ENCODE measurements around the gene NRCAM. TPM values are rescaled to one million over a fixed set of nuclear protein-coding genes. Genes with fewer than 3 reads are reported as not detected.

The NRCAM gene
- polyA plus RNA-seq, 3 donors = not detected

- Histone ChIP-seq H3K4me2 (replicated peaks; ENCODE audit: extremely low read depth, low read length, poor library complexity, severe bottlenecking) (no peak overlapping the region), H3K27me3 (ENCODE audit: control insufficient read depth in 2 of 2, insufficient read depth in 2 of 2, low read length in 2 of 2) (no peaks in the 10 kb centered on the region), H2AFZ (ENCODE audit: insufficient read depth, low read depth, low read length, poor library complexity, severe bottlenecking) (no peak overlapping the region), H3K9me3 (replicated peaks in 1 of 2; ENCODE audit: control insufficient read depth in 1 of 2, insufficient read depth in 1 of 2, low read length in 2 of 2) (no peaks in the 10 kb centered on the region), H3K9ac (ENCODE audit: insufficient read depth, low read length, poor library complexity, severe bottlenecking) (no peak overlapping the region), H4K20me1 (ENCODE audit: insufficient read depth, low read length) (no peaks in the 10 kb centered on the region), H3K4me1 (ENCODE audit: control insufficient read depth in 1 of 2, insufficient read depth in 2 of 2, low read length in 2 of 2) (no peaks in the 10 kb centered on the region), H3K27ac (ENCODE audit: low read depth in 1 of 2, low read length in 2 of 2) (no peak overlapping the region), H3K36me3 (replicated peaks in 1 of 2; ENCODE audit: control insufficient read depth in 1 of 2, insufficient read depth in 2 of 2, low read length in 2 of 2) (no peaks in the 10 kb centered on the region), H3K4me3 (replicated peaks in 1 of 3; ENCODE audit: low read depth in 2 of 3, low read length in 3 of 3) (no peak overlapping the region), H3K79me2 (ENCODE audit: insufficient read depth, low read length) (no peaks in the 10 kb centered on the region)
- H3K4me3 Mint-ChIP-seq = no peak overlapping the region
- no peak overlapping the region for H3K27ac Mint-ChIP-seq
- peaks cover 0 to 3% (median 2%) of the 10 kb centered on the region in 3 donors for H3K27me3 Mint-ChIP-seq (ENCODE audit: low read depth in 3 of 3)
- no peak for DNase-seq
- WGBS (ENCODE audit: insufficient coverage) = no CpG with 5 or more reads among the region's 3 CpGs
- TF ChIP-seq, protein P1, sequence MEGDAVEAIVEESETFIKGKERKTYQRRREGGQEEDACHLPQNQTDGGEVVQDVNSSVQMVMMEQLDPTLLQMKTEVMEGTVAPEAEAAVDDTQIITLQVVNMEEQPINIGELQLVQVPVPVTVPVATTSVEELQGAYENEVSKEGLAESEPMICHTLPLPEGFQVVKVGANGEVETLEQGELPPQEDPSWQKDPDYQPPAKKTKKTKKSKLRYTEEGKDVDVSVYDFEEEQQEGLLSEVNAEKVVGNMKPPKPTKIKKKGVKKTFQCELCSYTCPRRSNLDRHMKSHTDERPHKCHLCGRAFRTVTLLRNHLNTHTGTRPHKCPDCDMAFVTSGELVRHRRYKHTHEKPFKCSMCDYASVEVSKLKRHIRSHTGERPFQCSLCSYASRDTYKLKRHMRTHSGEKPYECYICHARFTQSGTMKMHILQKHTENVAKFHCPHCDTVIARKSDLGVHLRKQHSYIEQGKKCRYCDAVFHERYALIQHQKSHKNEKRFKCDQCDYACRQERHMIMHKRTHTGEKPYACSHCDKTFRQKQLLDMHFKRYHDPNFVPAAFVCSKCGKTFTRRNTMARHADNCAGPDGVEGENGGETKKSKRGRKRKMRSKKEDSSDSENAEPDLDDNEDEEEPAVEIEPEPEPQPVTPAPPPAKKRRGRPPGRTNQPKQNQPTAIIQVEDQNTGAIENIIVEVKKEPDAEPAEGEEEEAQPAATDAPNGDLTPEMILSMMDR (IDR thresholded peaks at IDR 0.05) = no peak
- intact Hi-C loops (cut with micrococcal nuclease) = no loop called here
- peaks cover 0 to 1% (median 0%) of the 10 kb centered on the region in 7 donors for H3K9me3 Mint-ChIP-seq
- H3K4me1 Mint-ChIP-seq = no peaks in the 10 kb centered on the region
- no peaks in the 10 kb centered on the region for H3K36me3 Mint-ChIP-seq
Measured at GRCh38 chr7:108197371-108198091, 258.7 kb downstream of the NRCAM start.

- no peak overlapping the region for H3K4me2 ChIP-seq (replicated peaks; ENCODE audit: extremely low read depth, low read length, poor library complexity, severe bottlenecking)
- no peak overlapping the region for H3K4me3 ChIP-seq (replicated peaks in 1 of 3; ENCODE audit: low read depth in 2 of 3, low read length in 3 of 3)
- peak overlapping the region in 1 of 7 donors; percentile 46 for H3K27ac Mint-ChIP-seq
- no peaks in the 10 kb centered on the region for H3K27me3 ChIP-seq (ENCODE audit: control insufficient read depth in 2 of 2, insufficient read depth in 2 of 2, low read length in 2 of 2)
- no peak overlapping the region for H3K4me3 Mint-ChIP-seq
- no peaks in the 10 kb centered on the region for H3K36me3 ChIP-seq (replicated peaks in 1 of 2; ENCODE audit: control insufficient read depth in 1 of 2, insufficient read depth in 2 of 2, low read length in 2 of 2)
- H2AFZ ChIP-seq (ENCODE audit: insufficient read depth, low read depth, low read length, poor library complexity, severe bottlenecking) = no peak overlapping the region
- peaks cover 0 to 3% (median 0%) of the 10 kb centered on the region in 7 donors for H3K9me3 Mint-ChIP-seq
- H3K4me1 ChIP-seq (ENCODE audit: control insufficient read depth in 1 of 2, insufficient read depth in 2 of 2, low read length in 2 of 2) = no peaks in the 10 kb centered on the region
- TF ChIP-seq, protein P1 (IDR thresholded peaks at IDR 0.05) = no peak
- H3K27me3 Mint-ChIP-seq (ENCODE audit: low read depth in 3 of 3) = peaks cover 0 to 3% (median 2%) of the 10 kb centered on the region in 3 donors
- no peaks in the 10 kb centered on the region for H3K79me2 ChIP-seq (ENCODE audit: insufficient read depth, low read length)
- no CpG with 5 or more reads among the region's 1 CpG for WGBS (ENCODE audit: insufficient coverage)
- no peaks in the 10 kb centered on the region for H3K36me3 Mint-ChIP-seq
- no peak overlapping the region for H3K27ac ChIP-seq (ENCODE audit: low read depth in 1 of 2, low read length in 2 of 2)
- intact Hi-C loops (cut with micrococcal nuclease) = no loop called here
- no peaks in the 10 kb centered on the region for H3K9me3 ChIP-seq (replicated peaks in 1 of 2; ENCODE audit: control insufficient read depth in 1 of 2, insufficient read depth in 1 of 2, low read length in 2 of 2)
- H3K9ac ChIP-seq (ENCODE audit: insufficient read depth, low read length, poor library complexity, severe bottlenecking) = no peak overlapping the region
- no peaks in the 10 kb centered on the region for H4K20me1 ChIP-seq (ENCODE audit: insufficient read depth, low read length)
- no peak for DNase-seq
- no peaks in the 10 kb centered on the region for H3K4me1 Mint-ChIP-seq
Measured at GRCh38 chr7:108196004-108196403, 260.2 kb downstream of the NRCAM start.

Measured in CD14-positive monocyte (primary cell).